Measurements from ENCODE around the gene ZNF253. TPM values are rescaled to one million over a fixed set of nuclear protein-coding genes. Genes with fewer than 3 reads are reported as not detected.
A peak's percentile ranks its signal among the peaks of the same experiment; 100 is the strongest.
"Not testable (repeated sequence)": the region's sequence is repeated elsewhere in the genome, so short reads cannot be mapped to it uniquely, and the experiment has no call there.

Gene ZNF253
- total RNA-seq, 1 experiment from 2014 or later, result 1.0 TPM

DNA sequence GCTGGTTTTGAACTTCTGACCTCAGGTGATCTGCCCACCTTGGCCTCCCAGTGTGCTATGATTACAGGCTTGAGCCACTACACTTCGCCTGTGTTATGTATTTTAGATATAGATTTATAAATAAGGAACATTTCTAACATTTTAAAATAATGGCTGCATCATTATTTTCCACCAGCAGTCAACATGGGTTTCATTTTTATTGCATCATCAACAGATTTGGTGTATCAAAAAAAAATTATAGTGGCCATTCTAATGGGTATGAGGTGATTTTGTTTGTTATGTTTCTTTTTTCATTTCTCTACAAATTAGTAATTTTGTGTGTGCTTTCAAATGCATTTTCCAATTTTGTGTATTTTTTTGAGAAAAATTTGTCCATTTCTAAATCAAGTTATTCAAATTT is 18.9 kb downstream of the ZNF253 start:
- in situ Hi-C loops (cut with HindIII; ENCODE audit: low sequenced_read_pairs), result no loop called here
- DNase-seq (ENCODE audit: low spot score), result no peak

DNA sequence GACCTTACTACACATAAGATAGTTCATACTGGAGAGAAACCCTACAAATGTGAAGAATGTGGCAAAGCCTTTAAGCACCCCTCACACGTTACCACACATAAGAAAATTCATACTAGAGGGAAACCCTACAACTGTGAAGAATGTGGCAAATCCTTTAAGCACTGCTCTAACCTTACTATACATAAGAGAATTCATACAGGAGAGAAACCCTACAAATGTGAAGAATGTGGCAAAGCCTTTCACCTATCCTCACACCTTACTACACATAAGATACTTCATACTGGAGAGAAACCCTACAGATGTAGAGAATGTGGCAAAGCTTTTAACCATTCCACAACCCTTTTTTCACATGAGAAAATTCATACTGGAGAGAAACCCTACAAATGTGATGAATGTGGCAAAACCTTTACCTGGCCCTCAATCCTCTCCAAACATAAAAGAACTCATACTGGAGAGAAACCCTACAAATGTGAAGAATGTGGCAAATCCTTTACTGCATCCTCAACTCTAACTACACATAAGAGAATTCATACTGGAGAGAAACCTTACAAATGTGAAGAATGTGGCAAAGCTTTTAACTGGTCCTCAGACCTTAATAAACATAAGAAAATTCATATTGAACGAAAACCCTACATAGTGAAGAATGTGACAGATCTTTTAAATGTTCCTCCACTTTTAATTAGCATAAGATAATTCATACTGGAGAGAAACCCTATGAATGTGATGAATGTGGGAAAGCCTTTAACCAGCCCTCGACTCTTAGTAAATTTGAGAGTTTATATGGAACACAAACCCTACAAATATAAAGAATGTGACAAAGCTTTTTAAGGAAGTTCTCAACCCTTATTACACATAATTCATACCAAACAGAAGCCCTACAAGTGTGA is 26.6 kb downstream of the ZNF253 start:
- in situ Hi-C loops (cut with HindIII; ENCODE audit: low sequenced_read_pairs); DNase-seq (ENCODE audit: low spot score): not testable (repeated sequence)

DNA sequence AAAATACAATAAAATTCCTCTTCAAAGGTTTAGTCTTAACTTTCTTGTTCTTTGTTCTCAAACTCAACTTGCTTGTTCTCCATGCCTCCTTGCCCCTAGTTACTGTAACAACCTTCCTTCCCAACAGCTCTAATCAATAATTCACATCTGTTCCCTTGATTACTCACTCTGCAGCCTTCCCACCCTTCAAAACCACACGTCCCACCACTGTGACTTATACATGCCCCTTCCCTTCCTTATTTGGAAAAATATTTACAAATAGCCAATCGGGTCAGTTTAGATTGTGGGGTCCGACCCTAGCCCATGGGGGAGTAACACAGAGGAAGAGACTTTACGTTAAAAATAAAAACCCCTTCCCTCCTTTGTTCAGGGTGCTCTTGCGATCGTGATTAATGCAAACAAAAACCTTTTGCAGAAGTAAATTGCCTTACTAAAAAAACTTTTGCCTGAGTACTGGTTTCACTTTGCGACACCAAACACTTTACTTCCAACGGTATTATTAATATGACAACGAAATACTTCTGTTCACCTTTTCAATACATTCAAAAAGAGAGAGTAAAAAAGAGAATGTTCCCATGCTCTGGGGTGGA is 34.6 kb downstream of the ZNF253 start:
- in situ Hi-C loops (cut with HindIII; ENCODE audit: low sequenced_read_pairs), result no loop called here
- no peak for DNase-seq (ENCODE audit: low spot score)

DNA sequence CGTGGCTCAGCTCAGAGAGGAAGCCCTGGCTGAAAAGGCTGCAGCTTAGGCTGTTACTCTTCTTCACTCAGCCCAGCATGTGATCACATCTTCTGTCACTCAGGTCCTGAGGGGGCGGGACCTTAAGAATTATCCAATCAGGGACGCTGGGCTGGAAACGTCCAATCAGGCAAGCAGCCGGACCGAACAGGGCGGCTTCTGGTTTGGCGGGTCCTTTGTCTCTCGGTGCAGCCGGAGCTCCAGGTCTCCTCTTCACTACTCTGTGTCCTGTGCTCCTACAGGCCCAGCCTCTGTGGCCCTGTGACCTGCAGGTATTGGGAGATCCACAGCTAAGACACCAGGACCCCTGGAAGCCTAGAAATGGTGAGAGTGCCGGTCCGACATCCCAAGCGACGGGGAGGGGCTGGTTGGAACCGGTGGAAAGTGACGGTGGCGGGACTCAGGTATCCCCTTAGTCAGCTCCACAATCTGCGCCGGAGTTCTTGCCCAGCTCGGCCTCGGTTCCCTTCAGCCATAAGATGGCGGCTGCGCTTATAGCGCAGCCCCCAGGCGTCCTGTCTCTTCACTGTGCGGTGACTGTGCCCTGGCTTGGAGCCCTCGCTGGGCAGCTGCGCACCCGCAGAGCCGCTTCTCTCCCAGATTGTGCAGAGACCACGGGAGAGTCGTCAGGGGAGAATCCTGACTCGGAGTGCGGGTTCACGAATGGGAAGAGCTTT is 35.2 kb downstream of the ZNF253 start, which contains the start of gene ZNF93:
TSS of gene ZNF93 (plus strand) at position 218 of the 716 bp plus-strand sequence. CDS start at position 361, 143 bp downstream.
- in situ Hi-C loops (cut with HindIII; ENCODE audit: low sequenced_read_pairs), result no loop called here
- DNase-seq (ENCODE audit: low spot score), result peak; percentile 98

DNA sequence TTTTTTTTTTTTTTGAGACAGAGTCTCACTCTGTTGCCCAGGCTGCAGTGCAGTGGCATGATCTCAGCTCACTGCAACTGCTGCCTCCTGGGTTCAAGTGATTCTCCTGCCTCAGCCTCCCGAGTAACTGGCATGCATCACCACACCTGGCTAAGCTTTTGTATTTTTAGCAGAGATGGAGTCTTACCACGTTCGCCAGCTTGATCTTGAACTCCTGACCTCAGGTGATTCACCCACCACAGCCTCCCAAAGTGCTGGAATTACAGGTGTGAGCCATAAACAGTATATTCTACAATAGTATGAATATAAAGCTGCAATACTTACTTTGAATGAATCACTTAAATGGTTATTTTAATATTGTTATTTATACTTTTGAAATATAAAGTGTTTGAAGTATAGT is 41.9 kb downstream of the ZNF253 start:
- DNase-seq (ENCODE audit: low spot score); in situ Hi-C loops (cut with HindIII; ENCODE audit: low sequenced_read_pairs): not testable (repeated sequence)

DNA sequence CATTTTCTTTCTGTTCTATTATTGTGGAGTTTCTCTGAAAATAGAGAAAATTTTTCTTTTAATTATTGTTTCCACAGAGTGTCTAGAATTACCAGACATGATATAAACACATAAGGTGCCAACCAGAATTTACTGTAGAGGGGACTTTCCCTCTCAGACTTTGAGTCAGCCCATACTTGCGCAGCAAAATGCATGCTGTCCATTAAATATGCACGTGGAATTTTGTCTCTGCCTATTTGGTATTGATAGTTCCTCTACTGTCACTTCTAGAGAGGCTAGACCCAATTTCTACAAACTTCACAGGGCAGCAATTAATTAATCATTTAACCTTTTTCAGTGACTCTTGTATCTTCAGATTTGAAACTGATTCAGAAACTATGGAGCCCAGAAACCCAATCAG is 44.0 kb downstream of the ZNF253 start:
- no peak for DNase-seq (ENCODE audit: low spot score)
- in situ Hi-C loops (cut with HindIII; ENCODE audit: low sequenced_read_pairs), result no loop called here

DNA sequence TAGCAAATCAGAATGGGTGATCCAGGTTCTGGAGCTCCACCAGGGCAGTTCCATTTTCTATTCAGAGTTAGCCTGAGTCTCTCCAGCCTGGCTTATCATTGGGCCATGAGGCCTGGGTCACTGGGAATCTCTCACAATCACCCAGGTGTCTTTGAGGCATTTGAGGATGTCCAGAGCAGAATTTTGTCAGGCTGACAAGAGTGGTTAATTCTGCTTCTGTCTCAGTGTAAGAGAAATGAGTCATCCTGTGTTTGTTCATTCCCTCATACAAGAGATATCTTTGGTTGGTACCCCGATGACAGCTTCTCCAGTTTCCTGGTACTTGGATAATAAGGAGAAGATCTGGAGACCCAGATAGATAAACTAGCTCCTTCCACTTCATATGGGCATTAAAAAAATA is 45.5 kb downstream of the ZNF253 start:
- in situ Hi-C loops (cut with HindIII; ENCODE audit: low sequenced_read_pairs), result no loop called here
- DNase-seq (ENCODE audit: low spot score), result no peak

DNA sequence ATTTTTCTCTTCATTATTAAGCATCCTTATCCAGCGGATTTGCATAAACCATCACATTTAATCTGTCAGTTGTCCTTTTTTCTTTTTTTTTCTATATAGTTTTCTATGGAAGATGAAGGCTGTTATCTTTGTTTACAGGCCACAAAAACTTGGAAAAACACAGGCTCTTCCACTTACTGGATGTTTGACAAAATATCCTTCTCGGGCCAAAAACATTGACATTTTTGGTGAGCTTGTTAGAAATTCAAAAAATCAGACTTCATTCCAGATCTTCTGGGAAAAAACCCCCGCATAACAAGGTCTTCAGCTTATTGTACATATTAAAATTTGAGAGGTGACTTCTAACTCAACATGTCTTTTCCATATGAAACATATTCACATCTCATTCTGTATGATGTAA is 48.9 kb downstream of the ZNF253 start:
- DNase-seq (ENCODE audit: low spot score), result no peak
- in situ Hi-C loops (cut with HindIII; ENCODE audit: low sequenced_read_pairs), result no loop called here

DNA sequence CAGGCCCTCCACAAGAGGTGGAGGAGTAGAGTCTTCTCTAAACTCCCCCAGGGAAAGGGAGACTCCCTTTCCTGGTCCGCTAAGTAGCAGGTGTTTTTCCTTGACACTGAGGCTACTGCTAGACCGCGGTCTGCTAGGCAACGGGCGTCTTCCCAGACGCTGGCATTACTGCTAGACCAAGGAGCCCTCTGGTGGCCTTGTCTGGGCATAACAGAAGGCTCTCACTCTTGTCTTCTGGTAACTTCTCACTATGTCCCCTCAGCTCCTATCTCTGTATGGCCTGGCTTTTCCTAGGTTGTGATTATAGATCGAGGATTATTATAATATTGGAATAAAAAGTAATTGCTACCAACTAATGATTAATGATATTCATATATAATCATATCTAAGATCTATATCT is 64.7 kb downstream of the ZNF253 start:
- in situ Hi-C loops (cut with HindIII; ENCODE audit: low sequenced_read_pairs), result not testable (repeated sequence)
- DNase-seq (ENCODE audit: low spot score), result peak; percentile 78

DNA sequence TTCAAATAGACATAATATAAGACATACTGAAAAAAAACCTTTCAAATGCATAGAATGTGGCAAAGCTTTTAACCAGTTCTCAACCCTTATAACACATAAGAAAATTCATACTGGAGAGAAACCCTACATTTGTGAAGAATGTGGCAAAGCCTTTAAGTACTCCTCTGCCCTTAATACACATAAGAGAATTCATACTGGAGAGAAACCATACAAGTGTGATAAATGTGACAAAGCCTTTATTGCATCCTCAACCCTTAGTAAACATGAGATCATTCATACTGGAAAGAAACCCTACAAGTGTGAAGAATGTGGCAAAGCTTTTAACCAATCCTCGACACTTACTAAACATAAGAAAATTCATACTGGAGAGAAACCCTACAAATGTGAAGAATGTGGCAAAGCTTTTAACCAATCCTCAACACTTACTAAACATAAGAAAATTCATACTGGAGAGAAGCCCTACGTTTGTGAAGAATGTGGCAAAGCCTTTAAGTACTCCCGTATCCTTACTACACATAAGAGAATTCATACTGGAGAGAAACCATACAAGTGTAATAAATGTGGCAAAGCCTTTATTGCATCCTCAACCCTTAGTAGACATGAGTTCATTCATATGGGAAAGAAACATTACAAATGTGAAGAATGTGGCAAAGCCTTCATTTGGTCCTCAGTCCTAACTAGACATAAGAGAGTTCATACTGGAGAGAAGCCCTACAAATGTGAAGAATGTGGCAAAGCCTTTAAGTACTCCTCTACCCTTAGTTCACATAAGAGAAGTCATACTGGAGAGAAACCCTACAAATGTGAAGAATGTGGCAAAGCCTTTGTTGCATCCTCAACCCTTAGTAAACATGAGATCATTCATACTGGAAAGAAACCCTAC is 68.0 kb downstream of the ZNF253 start:
- in situ Hi-C loops (cut with HindIII; ENCODE audit: low sequenced_read_pairs); DNase-seq (ENCODE audit: low spot score): not testable (repeated sequence)

DNA sequence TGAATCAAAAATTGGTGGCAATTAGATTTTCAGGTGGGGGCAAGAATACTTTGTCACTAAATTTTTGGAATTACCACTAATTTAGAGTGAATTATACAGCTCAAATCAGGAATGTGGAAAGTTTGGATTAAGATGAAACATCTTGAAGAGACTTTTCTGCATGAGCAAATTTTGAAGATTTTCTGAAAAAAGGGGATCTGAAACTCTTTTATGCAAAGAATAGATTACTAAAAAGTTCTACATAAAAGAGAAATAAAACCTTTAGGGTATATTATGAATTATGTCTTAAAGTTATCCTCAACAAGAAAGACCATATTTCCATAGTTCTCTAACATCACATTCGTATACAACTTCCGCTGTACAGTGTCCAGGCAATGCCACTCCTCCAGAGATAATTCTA is 71.7 kb downstream of the ZNF253 start:
- DNase-seq (ENCODE audit: low spot score), result no peak
- in situ Hi-C loops (cut with HindIII; ENCODE audit: low sequenced_read_pairs), result no loop called here

DNA sequence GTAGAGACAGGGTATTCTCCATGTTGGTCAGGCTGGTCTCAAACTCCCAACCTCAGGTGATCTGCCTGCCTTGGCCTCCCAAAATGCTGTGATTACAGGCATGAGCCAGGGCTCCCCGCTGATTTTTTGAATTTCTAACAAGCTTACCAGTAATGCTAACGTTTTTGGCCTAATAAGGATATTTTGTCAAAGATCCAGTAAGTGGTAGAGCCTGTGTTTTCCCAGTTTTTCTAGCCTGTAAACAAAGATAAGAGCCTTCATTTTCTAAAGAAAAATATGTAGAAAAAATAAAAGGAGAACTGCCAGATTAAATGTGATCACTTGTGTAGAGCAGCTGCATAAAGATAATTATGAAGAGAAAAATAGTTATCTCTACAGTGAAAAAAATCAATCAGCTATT is 72.8 kb downstream of the ZNF253 start:
- in situ Hi-C loops (cut with HindIII; ENCODE audit: low sequenced_read_pairs), result no loop called here
- DNase-seq (ENCODE audit: low spot score), result no peak

DNA sequence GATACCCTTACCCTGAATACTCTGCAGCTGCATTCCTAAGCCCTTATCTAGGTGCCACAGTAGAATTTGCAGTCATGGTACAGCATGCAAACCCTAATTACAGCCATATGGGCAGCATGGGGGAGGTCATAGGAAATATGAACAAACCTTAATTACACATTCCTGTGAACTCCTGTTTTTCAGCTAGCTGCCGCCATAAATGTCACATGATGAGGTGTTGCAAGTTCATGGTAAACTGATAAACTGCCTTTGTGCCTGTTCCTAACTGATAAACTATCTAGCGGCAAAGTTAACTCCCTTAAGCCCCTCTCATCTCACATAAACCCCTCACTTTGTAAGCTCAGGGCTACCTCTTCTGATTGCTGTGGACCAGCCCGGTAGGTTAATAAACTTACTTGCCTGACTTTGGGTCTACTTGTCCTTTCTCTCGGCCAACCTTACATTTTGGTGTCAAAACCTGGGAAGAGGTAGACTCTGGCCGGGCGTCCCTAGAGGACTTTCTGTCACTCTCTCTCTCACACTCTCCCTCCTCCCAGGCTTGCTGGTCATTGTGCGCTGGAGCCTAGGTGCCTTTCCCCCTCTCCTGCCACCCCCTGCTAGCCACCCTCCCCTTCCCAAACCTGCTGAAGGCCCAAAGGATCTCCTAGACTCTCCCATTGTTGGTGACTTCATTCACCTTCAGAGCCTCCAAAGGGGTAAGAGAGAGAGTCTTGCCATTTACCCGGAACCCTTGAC is 78.3 kb downstream of the ZNF253 start:
- in situ Hi-C loops (cut with HindIII; ENCODE audit: low sequenced_read_pairs), result no loop called here
- DNase-seq (ENCODE audit: low spot score), result no peak

Other genes with a start within 250 kb of the ZNF253 start
- gene PBX4, start 247.2 kb upstream of the ZNF253 start, total RNA-seq (2014; rRNA removed; shearing (Covaris generic)), result 2.2 and 7.7 TPM in 2 replicates
- gene LPAR2, start 237.7 kb upstream of the ZNF253 start, total RNA-seq (2014; rRNA removed; shearing (Covaris generic)), result 5.6 and 6.3 TPM in 2 replicates
- gene GMIP, start 222.2 kb upstream of the ZNF253 start, total RNA-seq (2014; rRNA removed; shearing (Covaris generic)), result 5.8 and 21.8 TPM in 2 replicates
- 36.0 and 48.0 TPM in 2 replicates for gene ATP13A1, start 202.2 kb upstream of the ZNF253 start, total RNA-seq (2014; rRNA removed; shearing (Covaris generic))
- 15.9 and 19.1 TPM in 2 replicates for gene ZNF101, start 197.0 kb upstream of the ZNF253 start, total RNA-seq (2014; rRNA removed; shearing (Covaris generic))
- gene ZNF14, start 132.8 kb upstream of the ZNF253 start, total RNA-seq (2014; rRNA removed; shearing (Covaris generic)), result 4.7 and 7.8 TPM in 2 replicates
- gene ZNF506, start 44.1 kb upstream of the ZNF253 start, total RNA-seq (2014; rRNA removed; shearing (Covaris generic)), result not detected in 2 replicates
- gene ZNF93, start 35.1 kb downstream of the ZNF253 start, total RNA-seq (2014; rRNA removed; shearing (Covaris generic)), result not detected in 2 replicates
- gene ZNF682, start 173.6 kb downstream of the ZNF253 start, total RNA-seq (2014; rRNA removed; shearing (Covaris generic)), result 0.62 TPM in 1 of 2 replicates, not detected in the other
- not detected in 2 replicates for gene ZNF90, start 212.1 kb downstream of the ZNF253 start, total RNA-seq (2014; rRNA removed; shearing (Covaris generic))